ENCODE measurements around the gene CXCR3.

DNA sequence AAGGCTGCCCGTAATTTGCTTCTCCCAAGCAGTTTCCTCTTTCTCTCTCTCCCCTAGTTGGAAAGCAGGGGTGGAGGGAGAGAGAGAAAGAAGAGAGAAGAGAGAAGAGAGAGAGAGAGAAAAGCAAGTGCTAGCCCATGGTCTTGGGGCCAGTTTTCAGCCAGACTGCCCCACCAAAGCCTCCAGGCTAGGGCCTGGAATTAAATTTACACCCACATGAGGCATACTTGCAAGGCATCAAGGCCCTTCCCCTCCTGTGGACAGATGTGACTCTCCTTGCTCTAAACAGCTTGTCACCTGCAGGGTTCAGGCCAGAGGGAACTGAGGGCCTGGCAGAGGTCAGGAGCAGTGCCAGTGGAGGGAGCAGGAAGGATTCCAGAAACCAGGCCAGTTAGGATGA is 1.7 kb upstream of the CXCR3 start:
- no peak for TF ChIP-seq POLR2A (IDR thresholded peaks at IDR 0.05)
- TF ChIP-seq, protein P1, sequence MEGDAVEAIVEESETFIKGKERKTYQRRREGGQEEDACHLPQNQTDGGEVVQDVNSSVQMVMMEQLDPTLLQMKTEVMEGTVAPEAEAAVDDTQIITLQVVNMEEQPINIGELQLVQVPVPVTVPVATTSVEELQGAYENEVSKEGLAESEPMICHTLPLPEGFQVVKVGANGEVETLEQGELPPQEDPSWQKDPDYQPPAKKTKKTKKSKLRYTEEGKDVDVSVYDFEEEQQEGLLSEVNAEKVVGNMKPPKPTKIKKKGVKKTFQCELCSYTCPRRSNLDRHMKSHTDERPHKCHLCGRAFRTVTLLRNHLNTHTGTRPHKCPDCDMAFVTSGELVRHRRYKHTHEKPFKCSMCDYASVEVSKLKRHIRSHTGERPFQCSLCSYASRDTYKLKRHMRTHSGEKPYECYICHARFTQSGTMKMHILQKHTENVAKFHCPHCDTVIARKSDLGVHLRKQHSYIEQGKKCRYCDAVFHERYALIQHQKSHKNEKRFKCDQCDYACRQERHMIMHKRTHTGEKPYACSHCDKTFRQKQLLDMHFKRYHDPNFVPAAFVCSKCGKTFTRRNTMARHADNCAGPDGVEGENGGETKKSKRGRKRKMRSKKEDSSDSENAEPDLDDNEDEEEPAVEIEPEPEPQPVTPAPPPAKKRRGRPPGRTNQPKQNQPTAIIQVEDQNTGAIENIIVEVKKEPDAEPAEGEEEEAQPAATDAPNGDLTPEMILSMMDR (IDR thresholded peaks at IDR 0.05), result no peak

Data from thyroid gland (tissue), 4 donors.